Erythroblast (primary cell): ENCODE data around the gene NOTCH2.
"Not testable (repeated sequence)": the region's sequence is repeated elsewhere in the genome, so short reads cannot be mapped to it uniquely, and the experiment has no call there.

Experiments
- GATA1 ChIP-seq: IDR thresholded peaks from 2 replicates; pipeline ENCODE4 v1.6.1; 2011; ENCODE audit warnings: low read depth, mild to moderate bottlenecking, control low read depth, low read length, moderate library complexity
- POLR2A ChIP-seq: IDR thresholded peaks from 2 replicates; pipeline ENCODE4 v1.6.1; 2011; ENCODE audit warnings: mild to moderate bottlenecking, low read length

- TF ChIP-seq POLR2A, GATA1: not testable (repeated sequence)
Observed at GRCh38 chr1:120032253-120032652, 37.2 kb downstream of the NOTCH2 start.
